Esophagus muscularis mucosa (tissue), 4 donors: ENCODE data around the gene GALE. TPM values are rescaled to one million over a fixed set of nuclear protein-coding genes. Genes with fewer than 3 reads are reported as not detected.

Experiments
- DNase-seq: peaks from one replicate; pipeline ENCODE4 v3.0.0-alpha.2; 2017; ENCODE audit errors: extremely low spot score
- H3K27ac ChIP-seq, 4 donors: fragments of 200-600 bp; sonication (generic); replicated peaks in 1 of 4; 1 replicate in 3 of 4; 2 replicates in 1 of 4; pipeline ENCODE4 v1.5.1; 2016 to 2019; ENCODE audit warnings: mild to moderate bottlenecking in 1 of 4
- H3K27me3 ChIP-seq, 4 donors: fragments of 200-600 bp; sonication (generic); one replicate each; pipeline versions ENCODE4 v1.5.1 to v1.6.0; 2016 to 2019
- H3K36me3 ChIP-seq, 4 donors: fragments of 200-600 bp; sonication (generic); one replicate each; pipeline ENCODE4 v1.5.1; 2016 to 2019
- H3K4me1 ChIP-seq, 4 donors: fragments of 200-600 bp; sonication (generic); one replicate each; pipeline ENCODE4 v1.5.1; 2016 to 2019
- H3K4me3 ChIP-seq, 4 donors: fragments of 200-600 bp; sonication (generic); 1 replicate in 2 of 4; 2 replicates in 2 of 4; pipeline ENCODE4 v1.5.1; 2016 to 2019; ENCODE audit warnings: mild to moderate bottlenecking in 4 of 4, moderate library complexity in 1 of 4
- H3K9me3 ChIP-seq, 4 donors: fragments of 200-600 bp; sonication (generic); 1 replicate in 3 of 4; 2 replicates in 1 of 4; pipeline ENCODE4 v1.5.1; 2016 to 2019
- CTCF ChIP-seq, 3 experiments: fragments of 200-600 bp in 2 of 3; fragments of 450-650 bp in 1 of 3; sonication (generic) in 2 of 3; IDR thresholded peaks; one replicate each; pipeline ENCODE4 v1.5.1; 2017 to 2019; ENCODE audit warnings: antibody characterized with exemption in 3 of 3, mild to moderate bottlenecking in 2 of 3, moderate library complexity in 1 of 3
- EP300 ChIP-seq: sonication (generic); formaldehyde crosslinking; IDR thresholded peaks from one replicate; pipeline ENCODE4 v1.6.1; 2017; ENCODE audit warnings: antibody characterized with exemption
- POLR2A ChIP-seq: fragments of 450-650 bp; IDR thresholded peaks from one replicate; pipeline ENCODE4 v1.6.1; 2017; ENCODE audit warnings: antibody characterized with exemption, moderate library complexity, mild to moderate bottlenecking, low read depth
- POLR2AphosphoS5 ChIP-seq, 2 donors: sonication (generic); formaldehyde crosslinking; IDR thresholded peaks; one replicate each; pipeline ENCODE4 v1.6.1; 2017; ENCODE audit warnings: antibody characterized with exemption in 2 of 2
- WGBS: methylation state at CpG from one replicate; pipeline ENCODE4 v1.1.5; 2018; 5-methylcytosine and 5-hydroxymethylcytosine counted together
- intact Hi-C: fragments of 100-400 bp; cut with DNase I; formaldehyde crosslinking; loops from one replicate; pipeline ENCODE4 v1.15.1; 2023
- total RNA-seq, 4 donors: library from RNA; depleted of rRNA; stranded (reverse); fragments of >200 nt; gene quantifications; one replicate each; pipeline versions ENCODE4 v1.1.0 to v1.2.1, GENCODE V29; 2016

The GALE gene
- total RNA-seq, 4 donors from 2014 or later, result 7.1 to 13.6 (median 12.8) TPM

GRCh38 chr1:23793018-23793781, 7.4 kb downstream of the GALE start:
- intact Hi-C loops, result no loop called here
- H3K27ac ChIP-seq, result peak overlapping the region; percentile 33 to 83 (median 68)
- H3K36me3 ChIP-seq, result peaks cover 5 to 61% (median 56%) of the 10 kb centered on the region in 4 donors

GRCh38 chr1:23792151-23792945, 8.2 kb downstream of the GALE start:
- TF ChIP-seq CTCF (IDR thresholded peaks at IDR 0.05) (no peak), POLR2AphosphoS5 (IDR thresholded peaks at IDR 0.05) (no peak), POLR2A (no peak), EP300 (no peak)
- WGBS, result 65% methylated on average over 13 of the region's 19 CpGs
- Histone ChIP-seq H3K36me3 (peaks cover 9 to 61% (median 55%) of the 10 kb centered on the region in 4 donors), H3K27ac (peak overlapping the region; percentile 76 to 83 (median 80)), H3K4me1 (peaks cover 30 to 48% (median 36%) of the 10 kb centered on the region in 4 donors), H3K9me3 (no peaks in the 10 kb centered on the region), H3K27me3 (no peaks in the 10 kb centered on the region), H3K4me3 (peak overlapping the region; percentile 64 to 88 (median 76))
- intact Hi-C loops, result no loop called here
- DNase-seq, result no peak

More at GRCh38 chr1:23793018-23793781, 7.4 kb downstream of the GALE start:
- Histone ChIP-seq H3K4me1 (peaks cover 30 to 48% (median 36%) of the 10 kb centered on the region in 4 donors), H3K4me3 (no peak overlapping the region), H3K9me3 (no peaks in the 10 kb centered on the region), H3K27me3 (no peaks in the 10 kb centered on the region)
- no peak for DNase-seq
- no peak for TF ChIP-seq EP300
- 81% methylated on average over 7 of the region's 16 CpGs for WGBS

- DNase-seq, result no peak
- H3K36me3 ChIP-seq, result peaks cover 16 to 61% (median 55%) of the 10 kb centered on the region in 4 donors
- under 1% methylated on average over 13 of the region's 15 CpGs for WGBS
These were observed 9.0 kb downstream of the GALE start for GRCh38 chr1:23791516-23792047.

GRCh38 chr1:23790696-23791515, 9.6 kb downstream of the GALE start, which contains the start of gene LYPLA2:
Gene LYPLA2 (plus strand): TSS chr1:23791145. CDS start chr1:23792683, 1,538 bp downstream.
- H3K27me3 ChIP-seq, result no peaks in the 10 kb centered on the region
- peaks cover 30 to 42% (median 36%) of the 10 kb centered on the region in 4 donors for H3K4me1 ChIP-seq
- H3K9me3 ChIP-seq, result no peaks in the 10 kb centered on the region
- intact Hi-C loops, result no loop called here
- peaks cover 22 to 63% (median 54%) of the 10 kb centered on the region in 4 donors for H3K36me3 ChIP-seq
- H3K27ac ChIP-seq, result peak within 1 kb of the TSS; percentile 76 to 83 (median 80)
- 2% methylated on average over 36 of the region's 47 CpGs for WGBS
- TF ChIP-seq CTCF (IDR thresholded peaks at IDR 0.05) (no peak), POLR2AphosphoS5 (IDR thresholded peaks at IDR 0.05) (peak; percentile 70 to 92), POLR2A (no peak), EP300 (no peak)
- peak; percentile 99 for DNase-seq
- peak within 1 kb of the TSS; percentile 64 to 88 (median 76) for H3K4me3 ChIP-seq

More at GRCh38 chr1:23791516-23792047, 9.0 kb downstream of the GALE start:
- Histone ChIP-seq H3K27ac (peak overlapping the region; percentile 76 to 83 (median 80)), H3K4me3 (peak overlapping the region; percentile 64 to 88 (median 76)), H3K27me3 (no peaks in the 10 kb centered on the region), H3K9me3 (no peaks in the 10 kb centered on the region), H3K4me1 (peaks cover 30 to 48% (median 36%) of the 10 kb centered on the region in 4 donors)
- intact Hi-C loops, result no loop called here
- TF ChIP-seq CTCF (IDR thresholded peaks at IDR 0.05) (peak in 1 of 3 experiments; percentile 8), EP300 (no peak)
